Effector CD8-positive, alpha-beta T cell (primary cell): ENCODE measurements around the gene LHX8.

Experiments
- DNase-seq: peaks from one replicate; lab custom pipeline; 2025; lab: John Stamatoyannopoulos, UW

LHX8 gene

GRCh38 chr1:75203415-75204277 lies 69.5 kb downstream of the LHX8 start:
- DNase-seq: no peak

GRCh38 chr1:75208862-75209261 lies 74.7 kb downstream of the LHX8 start:
- no peak for DNase-seq
